GM23248 (cell line): Measurements from ENCODE around the gene RNASE8.

Experiments used
- EZH2 ChIP-seq: fragments of 200-600 bp; sonication (generic); IDR thresholded peaks from 2 replicates; pipeline ENCODE4 v1.6.1; 2018; ENCODE audit warnings: antibody characterized with exemption, mild to moderate bottlenecking; ENCODE audit not compliant: insufficient read depth, poor library complexity, severe bottlenecking
- EZH2phosphoT487 ChIP-seq: fragments of 200-600 bp; sonication (generic); IDR thresholded peaks from 2 replicates; pipeline ENCODE4 v1.6.1; 2018; ENCODE audit warnings: antibody characterized with exemption, moderate library complexity, mild to moderate bottlenecking, low read depth; ENCODE audit not compliant: insufficient read depth

- TF ChIP-seq EZH2phosphoT487 (no peak), EZH2 (no peak)
These were observed 12.5 kb downstream of the RNASE8 start, which contains the start of gene ARHGEF40 for GRCh38 chr14:21070083-21070609.
